Suprapubic skin (tissue), 4 donors: ENCODE measurements around the gene MED12L.

Experiments used
- CTCF ChIP-seq, 2 donors: fragments of 200-600 bp in 1 of 2; fragments of 450-650 bp in 1 of 2; sonication (generic) in 1 of 2; IDR thresholded peaks; one replicate each; pipeline ENCODE4 v1.5.1; 2016 to 2019; ENCODE audit warnings: antibody characterized with exemption in 2 of 2, mild to moderate bottlenecking in 1 of 2, moderate library complexity in 1 of 2
- EP300 ChIP-seq: sonication (generic); formaldehyde crosslinking; IDR thresholded peaks from one replicate; pipeline ENCODE4 v1.6.1; 2017; ENCODE audit warnings: antibody characterized with exemption
- POLR2A ChIP-seq, 2 donors: fragments of 450-650 bp; IDR thresholded peaks; one replicate each; pipeline ENCODE4 v1.6.1; 2017; ENCODE audit warnings: antibody characterized with exemption in 2 of 2, mild to moderate bottlenecking in 2 of 2, moderate library complexity in 2 of 2
- POLR2AphosphoS5 ChIP-seq, 3 donors: sonication (generic); formaldehyde crosslinking; IDR thresholded peaks; one replicate each; pipeline ENCODE4 v1.6.1; 2017; ENCODE audit warnings: antibody characterized with exemption in 3 of 3

- TF ChIP-seq POLR2AphosphoS5 (IDR thresholded peaks at IDR 0.05): no peak
- TF ChIP-seq CTCF (IDR thresholded peaks at IDR 0.05): no peak
- no peak for TF ChIP-seq POLR2A (IDR thresholded peaks at IDR 0.05)
- no peak for TF ChIP-seq EP300
Measured at GRCh38 chr3:151096716-151097115, 11.3 kb downstream of the MED12L start.
